ENCODE data around the gene ANKH.

GRCh38 chr5:14705556-14705955, 166.0 kb downstream of the ANKH start:
- TF ChIP-seq POLR2A (IDR thresholded peaks at IDR 0.05; ENCODE audit: low read depth, low read length) = no peak
- TF ChIP-seq NFYA (IDR thresholded peaks at IDR 0.05; ENCODE audit: borderline replicate concordance, low read depth, low read length) = no peak
- no peak for TF ChIP-seq CTCF (IDR thresholded peaks at IDR 0.05 in 2 of 3, conservative IDR thresholded peaks at IDR 0.05 in 1 of 3; ENCODE audit: control insufficient read depth in 2 of 3, extremely low read depth in 1 of 3, insufficient read depth in 1 of 3, low read depth in 3 of 3, low read length in 3 of 3)
- no peak for TF ChIP-seq HCFC1 (IDR thresholded peaks at IDR 0.05; ENCODE audit: low read length)

Measured in GM12878 (cell line).